Neural progenitor cell (in vitro differentiated cells): ENCODE measurements around the gene RAP1A.

Source experiments
- EZH2 ChIP-seq: fragments of 200-600 bp; sonication (generic); IDR thresholded peaks from 2 replicates; pipeline ENCODE4 v1.6.1; 2017; ENCODE audit warnings: antibody characterized with exemption, mild to moderate bottlenecking, moderate library complexity
- EZH2phosphoT487 ChIP-seq: fragments of 200-600 bp; sonication (generic); IDR thresholded peaks from 2 replicates; pipeline ENCODE4 v1.6.1; 2017; ENCODE audit warnings: antibody characterized with exemption
- TF ChIP-seq, protein P1 (sequence below): fragments of 200-600 bp; sonication (generic); IDR thresholded peaks from 2 replicates; pipeline ENCODE4 v1.5.1; 2017; ENCODE audit warnings: antibody characterized with exemption, mild to moderate bottlenecking

DNA sequence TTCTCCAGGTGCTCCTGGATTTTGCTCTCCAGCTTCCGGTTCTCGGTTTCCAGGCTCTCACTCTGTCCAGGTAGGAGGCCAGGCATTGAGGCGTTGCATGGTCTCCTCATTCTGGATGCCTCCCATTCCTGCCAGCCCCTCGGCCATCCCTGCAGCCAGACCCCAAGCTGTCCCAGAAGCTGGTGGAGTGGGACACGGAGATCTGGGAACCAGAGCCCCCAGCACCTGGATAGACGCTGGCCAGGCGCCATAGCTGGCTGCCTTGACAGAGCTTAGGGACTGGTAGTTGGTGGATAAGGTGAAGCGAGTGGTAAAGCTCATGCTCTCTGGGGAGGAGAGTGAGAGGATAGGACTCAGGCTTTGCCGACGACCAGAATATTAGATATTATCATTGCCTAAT is 29.6 kb downstream of the RAP1A start:
- TF ChIP-seq, protein P1, sequence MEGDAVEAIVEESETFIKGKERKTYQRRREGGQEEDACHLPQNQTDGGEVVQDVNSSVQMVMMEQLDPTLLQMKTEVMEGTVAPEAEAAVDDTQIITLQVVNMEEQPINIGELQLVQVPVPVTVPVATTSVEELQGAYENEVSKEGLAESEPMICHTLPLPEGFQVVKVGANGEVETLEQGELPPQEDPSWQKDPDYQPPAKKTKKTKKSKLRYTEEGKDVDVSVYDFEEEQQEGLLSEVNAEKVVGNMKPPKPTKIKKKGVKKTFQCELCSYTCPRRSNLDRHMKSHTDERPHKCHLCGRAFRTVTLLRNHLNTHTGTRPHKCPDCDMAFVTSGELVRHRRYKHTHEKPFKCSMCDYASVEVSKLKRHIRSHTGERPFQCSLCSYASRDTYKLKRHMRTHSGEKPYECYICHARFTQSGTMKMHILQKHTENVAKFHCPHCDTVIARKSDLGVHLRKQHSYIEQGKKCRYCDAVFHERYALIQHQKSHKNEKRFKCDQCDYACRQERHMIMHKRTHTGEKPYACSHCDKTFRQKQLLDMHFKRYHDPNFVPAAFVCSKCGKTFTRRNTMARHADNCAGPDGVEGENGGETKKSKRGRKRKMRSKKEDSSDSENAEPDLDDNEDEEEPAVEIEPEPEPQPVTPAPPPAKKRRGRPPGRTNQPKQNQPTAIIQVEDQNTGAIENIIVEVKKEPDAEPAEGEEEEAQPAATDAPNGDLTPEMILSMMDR: no peak
- no peak for TF ChIP-seq EZH2
- TF ChIP-seq EZH2phosphoT487: no peak
